GM18502 (cell line): ENCODE measurements around the gene AQP3.
"Not testable (repeated sequence)": the region's sequence is repeated elsewhere in the genome, so short reads cannot be mapped to it uniquely, and the experiment has no call there.

Source experiments
- ATAC-seq: cut with Tn5 transposase; IDR thresholded peaks from one replicate; pipeline ENCODE4 v1.9.1; 2021; ENCODE audit warnings: mild to moderate bottlenecking; ENCODE audit not compliant: unreplicated experiment, poor library complexity

Gene AQP3

GRCh38 chr9:33424492-33424891, 22.9 kb downstream of the AQP3 start:
- ATAC-seq = not testable (repeated sequence)

- not testable (repeated sequence) for ATAC-seq
Measured at GRCh38 chr9:33424043-33424442, 23.4 kb downstream of the AQP3 start.

GRCh38 chr9:33419708-33420303, 27.6 kb downstream of the AQP3 start:
- ATAC-seq = no peak

- ATAC-seq = no peak
Measured at GRCh38 chr9:33418090-33418489, 29.3 kb downstream of the AQP3 start.

GRCh38 chr9:33416996-33417395, 30.4 kb downstream of the AQP3 start:
- ATAC-seq = no peak

- peak; percentile 56 for ATAC-seq
Measured at GRCh38 chr9:33415501-33416038, 31.8 kb downstream of the AQP3 start.

GRCh38 chr9:33414889-33415500, 32.4 kb downstream of the AQP3 start:
- ATAC-seq = no peak

- no peak for ATAC-seq
Measured at GRCh38 chr9:33414268-33414667, 33.1 kb downstream of the AQP3 start.

- ATAC-seq = no peak
Measured at GRCh38 chr9:33408087-33408486, 39.3 kb downstream of the AQP3 start.

- ATAC-seq = no peak
Measured at GRCh38 chr9:33407061-33407460, 40.3 kb downstream of the AQP3 start.

- ATAC-seq = no peak
Measured at GRCh38 chr9:33404788-33405362, 42.5 kb downstream of the AQP3 start.

GRCh38 chr9:33403941-33404787, 43.2 kb downstream of the AQP3 start:
- ATAC-seq = no peak

GRCh38 chr9:33402371-33402770, 45.0 kb downstream of the AQP3 start, which contains the start of gene AQP7:
TSS of gene AQP7 (minus strand) at chr9:33402568. CDS start at chr9:33401262, 1,306 bp downstream.
- not testable (repeated sequence) for ATAC-seq

GRCh38 chr9:33401809-33402208, 45.6 kb downstream of the AQP3 start:
- not testable (repeated sequence) for ATAC-seq

- not testable (repeated sequence) for ATAC-seq
Measured at GRCh38 chr9:33399047-33399446, 48.3 kb downstream of the AQP3 start.

GRCh38 chr9:33397801-33398200, 49.6 kb downstream of the AQP3 start:
- ATAC-seq = not testable (repeated sequence)

GRCh38 chr9:33395159-33395879, 52.1 kb downstream of the AQP3 start:
- not testable (repeated sequence) for ATAC-seq

GRCh38 chr9:33393986-33394385, 53.4 kb downstream of the AQP3 start:
- not testable (repeated sequence) for ATAC-seq

- ATAC-seq = no peak
Measured at GRCh38 chr9:33393581-33393980, 53.8 kb downstream of the AQP3 start.

GRCh38 chr9:33392591-33393021, 54.8 kb downstream of the AQP3 start:
- ATAC-seq = not testable (repeated sequence)
